GM10266 (cell line): ENCODE measurements around the gene EIF3K.

ENCODE experiments used
- DNase-seq: peaks from one replicate; pipeline ENCODE4 v3.0.0; 2012; ENCODE audit errors: extremely low spot score
- CTCF ChIP-seq: IDR thresholded peaks from 2 replicates; pipeline ENCODE4 v1.5.1; 2012; ENCODE audit warnings: mild to moderate bottlenecking, low read depth; ENCODE audit not compliant: control insufficient read depth, insufficient read depth; ENCODE audit errors: missing control alignments

The EIF3K gene

GRCh38 chr19:38679839-38680238, 60.9 kb downstream of the EIF3K start:
- DNase-seq = no peak
- TF ChIP-seq CTCF = no peak

GRCh38 chr19:38682195-38682867, 63.3 kb downstream of the EIF3K start:
- no peak for TF ChIP-seq CTCF
- DNase-seq = no peak

GRCh38 chr19:38682872-38683392, 63.9 kb downstream of the EIF3K start:
- TF ChIP-seq CTCF = no peak
- DNase-seq = no peak

- DNase-seq = no peak
- TF ChIP-seq CTCF = no peak
These were observed 64.5 kb downstream of the EIF3K start for GRCh38 chr19:38683393-38684077.

- peak; percentile 45 for DNase-seq
- TF ChIP-seq CTCF = no peak
These were observed 65.3 kb downstream of the EIF3K start for GRCh38 chr19:38684078-38684861.

GRCh38 chr19:38684862-38685665, 66.1 kb downstream of the EIF3K start:
- no peak for TF ChIP-seq CTCF
- no peak for DNase-seq
